Fibroblast of villous mesenchyme (primary cell): ENCODE data around the gene RPS13. TPM values are rescaled to one million over a fixed set of nuclear protein-coding genes. Genes with fewer than 3 reads are reported as not detected.
"Not testable (repeated sequence)": the region's sequence is repeated elsewhere in the genome, so short reads cannot be mapped to it uniquely, and the experiment has no call there.

Experiments used
- DNase-seq: peaks from one replicate; pipeline ENCODE4 v3.0.0-alpha.2; 2010; ENCODE audit warnings: low read depth
- H3K4me3 ChIP-seq: 2 replicates; pipeline ENCODE4 v1.5.1; 2011; ENCODE audit warnings: low read depth, mild to moderate bottlenecking, low read length
- total RNA-seq: library from RNA; depleted of rRNA; stranded (reverse); fragments of >200 nt; gene quantifications from 2 replicates; pipeline ENCODE4 v1.2.3, GENCODE V29; 2012
- TF ChIP-seq, protein P1 (sequence below): IDR thresholded peaks from 2 replicates; pipeline ENCODE4 v1.5.1; 2012; ENCODE audit warnings: low read depth, mild to moderate bottlenecking, low read length; ENCODE audit not compliant: insufficient read depth

The RPS13 gene
- 669 and 735 TPM in 2 replicates for total RNA-seq

DNA sequence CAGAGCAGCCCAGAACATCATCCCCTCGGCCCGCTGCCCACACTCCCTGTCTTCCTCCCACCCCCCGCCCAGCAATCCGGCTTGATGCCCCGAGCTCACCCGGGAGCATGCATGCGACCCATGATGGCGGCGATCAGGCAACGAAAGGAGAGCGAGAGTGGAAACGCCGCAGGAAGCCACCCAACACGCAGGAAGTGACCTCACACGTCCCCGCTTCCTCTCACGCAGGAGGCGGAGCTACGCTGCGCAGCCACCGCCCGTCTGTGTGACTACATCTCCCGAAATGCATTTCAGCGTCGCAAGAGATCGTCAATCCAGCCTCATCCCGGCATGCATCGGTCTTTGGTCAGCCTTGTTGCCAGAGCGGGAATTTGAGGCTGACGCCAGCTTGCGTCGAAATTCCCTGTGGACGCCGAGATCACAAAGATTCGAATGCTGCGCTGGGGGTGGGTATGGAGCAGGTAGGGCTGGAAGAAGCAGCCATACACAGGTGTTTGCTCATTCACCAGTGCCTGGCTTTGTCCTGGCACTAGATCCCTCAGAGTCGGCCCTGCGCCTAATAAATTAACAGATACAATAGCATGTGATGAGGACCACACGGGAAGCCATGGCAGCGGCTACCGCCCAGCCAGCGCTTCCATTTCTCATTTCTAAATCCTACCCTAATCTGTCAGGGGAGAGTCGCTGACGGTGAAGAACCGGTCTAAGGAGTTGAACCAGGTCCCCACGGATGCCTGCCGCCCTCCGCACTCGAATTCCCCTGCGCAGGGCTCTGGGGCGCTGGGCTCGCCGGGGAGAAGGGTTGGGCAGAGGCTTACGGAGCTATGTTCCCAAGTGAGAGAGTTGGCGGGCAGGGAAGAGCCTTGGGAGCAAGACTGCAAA is at the start of gene RPS13:
Gene RPS13, minus strand, starts transcription at position 148 of the 882 bp plus-strand sequence. Its CDS starts 26 bp downstream, at position 122.
- DNase-seq: peak; percentile 99
- H3K4me3 ChIP-seq: peak within 1 kb of the TSS; percentile 73
- TF ChIP-seq, protein P1, sequence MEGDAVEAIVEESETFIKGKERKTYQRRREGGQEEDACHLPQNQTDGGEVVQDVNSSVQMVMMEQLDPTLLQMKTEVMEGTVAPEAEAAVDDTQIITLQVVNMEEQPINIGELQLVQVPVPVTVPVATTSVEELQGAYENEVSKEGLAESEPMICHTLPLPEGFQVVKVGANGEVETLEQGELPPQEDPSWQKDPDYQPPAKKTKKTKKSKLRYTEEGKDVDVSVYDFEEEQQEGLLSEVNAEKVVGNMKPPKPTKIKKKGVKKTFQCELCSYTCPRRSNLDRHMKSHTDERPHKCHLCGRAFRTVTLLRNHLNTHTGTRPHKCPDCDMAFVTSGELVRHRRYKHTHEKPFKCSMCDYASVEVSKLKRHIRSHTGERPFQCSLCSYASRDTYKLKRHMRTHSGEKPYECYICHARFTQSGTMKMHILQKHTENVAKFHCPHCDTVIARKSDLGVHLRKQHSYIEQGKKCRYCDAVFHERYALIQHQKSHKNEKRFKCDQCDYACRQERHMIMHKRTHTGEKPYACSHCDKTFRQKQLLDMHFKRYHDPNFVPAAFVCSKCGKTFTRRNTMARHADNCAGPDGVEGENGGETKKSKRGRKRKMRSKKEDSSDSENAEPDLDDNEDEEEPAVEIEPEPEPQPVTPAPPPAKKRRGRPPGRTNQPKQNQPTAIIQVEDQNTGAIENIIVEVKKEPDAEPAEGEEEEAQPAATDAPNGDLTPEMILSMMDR: no peak

DNA sequence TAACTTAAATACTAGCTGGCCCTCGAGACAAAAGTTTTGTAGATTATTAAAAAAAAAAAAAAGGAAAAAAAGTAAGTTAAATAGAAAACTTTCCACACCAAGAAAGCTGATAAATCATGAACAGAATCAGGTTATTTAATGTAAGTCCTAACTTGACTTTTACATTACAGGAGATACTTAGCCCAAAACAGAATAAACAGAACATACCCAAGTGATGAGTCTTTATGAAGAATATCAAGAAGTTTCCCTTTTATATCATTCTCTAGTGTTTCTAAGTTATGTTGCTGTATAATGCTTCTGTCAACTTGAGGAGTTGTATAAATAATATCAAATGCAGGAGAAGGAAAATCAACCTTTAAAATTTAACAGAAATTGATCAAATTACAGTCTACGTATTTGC is 44.5 kb upstream of the RPS13 start:
- no peak for DNase-seq
- TF ChIP-seq, protein P1: no peak
- no peak overlapping the region for H3K4me3 ChIP-seq

DNA sequence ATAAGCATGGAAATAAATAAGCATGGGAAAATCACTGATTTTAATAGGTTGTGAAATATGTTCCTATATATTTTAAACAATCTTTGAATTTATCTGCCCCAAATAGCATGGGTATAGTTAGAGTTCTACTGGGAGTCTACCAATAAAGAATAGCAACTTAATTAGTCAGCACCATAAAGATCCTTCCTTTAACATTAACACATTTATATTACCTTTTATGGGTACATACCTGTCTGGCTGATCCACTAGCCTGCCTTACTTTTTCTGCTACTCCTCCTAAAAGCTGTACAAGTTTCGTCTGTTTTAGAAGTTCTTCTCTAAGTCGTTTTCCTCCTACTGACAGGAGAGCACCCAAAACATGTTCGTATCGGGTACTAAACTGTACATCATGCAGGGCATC is 39.8 kb upstream of the RPS13 start:
- TF ChIP-seq, protein P1: no peak
- no peak overlapping the region for H3K4me3 ChIP-seq
- DNase-seq: no peak

DNA sequence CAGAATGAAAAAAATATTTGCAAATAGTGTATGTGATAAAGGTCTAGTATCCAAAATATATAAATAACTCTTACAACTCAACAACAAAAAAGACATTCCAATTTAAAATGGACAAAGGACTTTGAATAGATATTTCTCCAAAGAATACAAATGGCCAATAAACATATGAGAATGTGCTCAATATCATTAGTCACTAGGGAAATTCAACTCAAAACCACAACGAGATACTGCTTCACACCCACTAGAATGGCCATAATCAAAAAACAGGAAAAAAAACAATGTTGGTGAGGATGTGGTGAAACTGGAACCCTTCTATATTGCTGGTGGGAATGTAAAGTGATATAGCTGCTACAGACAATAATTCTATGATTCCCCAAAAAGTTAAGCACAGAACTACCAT is 38.6 kb upstream of the RPS13 start:
- DNase-seq: no peak
- TF ChIP-seq, protein P1: no peak
- no peak overlapping the region for H3K4me3 ChIP-seq

DNA sequence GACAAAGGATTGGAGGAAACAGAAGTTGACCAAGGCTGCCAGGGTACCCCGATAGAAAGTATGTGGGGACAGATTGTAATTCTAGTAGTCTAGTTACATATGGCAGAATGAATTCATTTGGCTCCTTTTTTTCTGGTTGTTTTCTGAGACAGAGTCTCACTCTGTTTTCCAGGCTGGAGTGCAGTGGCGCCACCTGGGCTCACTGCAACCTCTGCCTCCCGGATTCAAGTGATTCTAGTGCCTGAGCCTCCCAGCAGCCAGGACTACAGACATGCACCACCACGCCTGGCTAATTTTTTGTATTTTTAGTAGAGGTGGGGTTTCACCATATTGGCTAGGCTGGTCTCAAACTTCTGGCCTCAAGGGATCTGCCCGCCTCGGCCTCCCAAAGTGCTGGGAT is 30.3 kb upstream of the RPS13 start:
- not testable (repeated sequence) for DNase-seq, H3K4me3 ChIP-seq
- TF ChIP-seq, protein P1: peak; percentile 38

DNA sequence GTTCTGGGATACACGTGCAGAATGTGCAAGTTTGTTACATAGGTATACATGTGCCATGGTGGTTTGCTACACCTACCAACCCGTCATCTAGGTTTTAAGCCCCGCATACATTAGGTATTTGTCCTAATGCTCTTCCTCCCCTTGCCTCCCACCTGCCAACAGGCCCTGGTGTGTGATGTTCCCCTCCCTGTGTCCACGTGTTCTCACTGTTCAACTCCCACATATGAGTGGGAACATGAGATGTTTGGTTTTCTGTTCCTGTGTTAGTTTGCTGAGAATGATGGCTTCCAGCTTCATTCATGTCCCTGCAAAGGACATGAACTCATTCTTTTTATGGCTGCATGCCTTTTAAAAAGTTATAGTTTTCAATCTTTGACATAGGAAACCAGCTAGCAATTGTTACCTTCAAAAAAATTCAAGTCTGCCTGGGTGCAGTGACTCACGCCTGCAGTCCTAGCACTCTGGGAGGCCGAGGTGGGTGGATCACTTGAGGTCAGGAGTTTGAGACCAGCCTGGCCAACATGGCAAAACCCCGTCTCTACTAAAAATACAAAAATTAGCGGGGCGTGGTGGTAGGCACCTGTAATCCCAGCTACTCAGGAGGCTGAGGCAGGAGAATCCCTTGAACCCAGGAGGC is 28.1 kb upstream of the RPS13 start:
- peak; percentile 13 for DNase-seq
- not testable (repeated sequence) for H3K4me3 ChIP-seq

DNA sequence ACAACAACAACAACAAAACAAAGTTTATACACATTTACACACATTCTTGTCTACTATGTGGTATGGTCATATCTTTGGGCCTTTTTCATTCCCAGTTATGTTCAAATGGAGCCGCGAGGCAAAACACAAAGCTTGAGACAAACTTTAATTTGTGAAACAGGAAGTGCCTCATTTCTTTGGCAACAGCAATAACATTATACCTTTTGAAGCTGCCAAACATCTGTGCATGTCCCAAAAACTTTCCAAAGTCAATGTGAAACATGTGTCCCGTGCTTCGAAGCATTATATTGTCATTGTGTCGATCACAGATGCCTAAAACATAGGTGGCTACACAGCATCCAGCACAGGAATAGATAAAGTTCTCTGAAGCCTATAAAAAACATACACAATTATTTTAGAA is 25.0 kb upstream of the RPS13 start:
- TF ChIP-seq, protein P1: no peak
- no peak for DNase-seq
- no peak overlapping the region for H3K4me3 ChIP-seq
